RWPE2 (cell line): Measurements from ENCODE around the gene SMS.

Source experiments
- ATAC-seq: fragments of 200-7000 bp; cut with Tn5 transposase; 3 replicates; pipeline ENCODE4 v1.9.1; 2021; ENCODE audit warnings: low read depth
- DNase-seq: peaks from one replicate; pipeline ENCODE4 v3.0.0-alpha.2; 2020; ENCODE audit warnings: low spot score
- H3K27ac ChIP-seq: fragments of 450-650 bp; 2 replicates; pipeline ENCODE4 v1.5.1; 2017; ENCODE audit warnings: mild to moderate bottlenecking; ENCODE audit not compliant: poor library complexity, severe bottlenecking
- H3K27me3 ChIP-seq: fragments of 250-450 bp; sonication (Bioruptor Pico); 2 replicates; pipeline ENCODE4 v1.5.1; 2021; ENCODE audit warnings: mild to moderate bottlenecking, moderate library complexity; ENCODE audit not compliant: insufficient read depth, poor library complexity, severe bottlenecking
- H3K36me3 ChIP-seq: fragments of 250-450 bp; sonication (Bioruptor Pico); 2 replicates; pipeline ENCODE4 v1.5.1; 2020; ENCODE audit warnings: low read depth, mild to moderate bottlenecking, moderate library complexity
- H3K4me1 ChIP-seq: fragments of 250-450 bp; sonication (Bioruptor Pico); 2 replicates; pipeline ENCODE4 v1.5.1; 2021; ENCODE audit warnings: mild to moderate bottlenecking, moderate library complexity; ENCODE audit not compliant: insufficient read depth, poor library complexity, severe bottlenecking
- H3K4me3 ChIP-seq: fragments of 250-450 bp; sonication (Bioruptor Pico); 2 replicates; pipeline ENCODE4 v1.5.1; 2021; ENCODE audit warnings: mild to moderate bottlenecking, moderate library complexity; ENCODE audit not compliant: severe bottlenecking
- H3K9me3 ChIP-seq: fragments of 250-450 bp; sonication (Bioruptor Pico); 2 replicates; pipeline ENCODE4 v1.5.1; 2021; ENCODE audit warnings: mild to moderate bottlenecking, moderate library complexity; ENCODE audit not compliant: severe bottlenecking
- TF ChIP-seq, protein P1 (sequence below): fragments of 450-650 bp; IDR thresholded peaks from one replicate; pipeline ENCODE4 v1.5.1; 2017; ENCODE audit warnings: mild to moderate bottlenecking, moderate library complexity; ENCODE audit not compliant: poor library complexity, severe bottlenecking

SMS gene

GRCh38 chrX:21959362-21960051 is 19.0 kb downstream of the SMS start:
- ATAC-seq (no peak), DNase-seq (no peak)
- TF ChIP-seq, protein P1, sequence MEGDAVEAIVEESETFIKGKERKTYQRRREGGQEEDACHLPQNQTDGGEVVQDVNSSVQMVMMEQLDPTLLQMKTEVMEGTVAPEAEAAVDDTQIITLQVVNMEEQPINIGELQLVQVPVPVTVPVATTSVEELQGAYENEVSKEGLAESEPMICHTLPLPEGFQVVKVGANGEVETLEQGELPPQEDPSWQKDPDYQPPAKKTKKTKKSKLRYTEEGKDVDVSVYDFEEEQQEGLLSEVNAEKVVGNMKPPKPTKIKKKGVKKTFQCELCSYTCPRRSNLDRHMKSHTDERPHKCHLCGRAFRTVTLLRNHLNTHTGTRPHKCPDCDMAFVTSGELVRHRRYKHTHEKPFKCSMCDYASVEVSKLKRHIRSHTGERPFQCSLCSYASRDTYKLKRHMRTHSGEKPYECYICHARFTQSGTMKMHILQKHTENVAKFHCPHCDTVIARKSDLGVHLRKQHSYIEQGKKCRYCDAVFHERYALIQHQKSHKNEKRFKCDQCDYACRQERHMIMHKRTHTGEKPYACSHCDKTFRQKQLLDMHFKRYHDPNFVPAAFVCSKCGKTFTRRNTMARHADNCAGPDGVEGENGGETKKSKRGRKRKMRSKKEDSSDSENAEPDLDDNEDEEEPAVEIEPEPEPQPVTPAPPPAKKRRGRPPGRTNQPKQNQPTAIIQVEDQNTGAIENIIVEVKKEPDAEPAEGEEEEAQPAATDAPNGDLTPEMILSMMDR, result no peak
- Histone ChIP-seq H3K36me3 (peaks cover 3% of the 10 kb centered on the region; the same call in 1 of the 2 replicates), H3K4me1 (no peaks in the 10 kb centered on the region), H3K27ac (no peak overlapping the region), H3K27me3 (no peaks in the 10 kb centered on the region), H3K9me3 (no peaks in the 10 kb centered on the region), H3K4me3 (no peak overlapping the region)

GRCh38 chrX:21960569-21961541 is 20.3 kb downstream of the SMS start:
- no peaks in the 10 kb centered on the region for H3K36me3 ChIP-seq
- no peak overlapping the region for H3K27ac ChIP-seq
- H3K4me1 ChIP-seq, result no peaks in the 10 kb centered on the region
- no peaks in the 10 kb centered on the region for H3K9me3 ChIP-seq
- ATAC-seq (no peak), DNase-seq (no peak)
- H3K4me3 ChIP-seq, result no peak overlapping the region
- TF ChIP-seq, protein P1, result no peak
- H3K27me3 ChIP-seq, result no peaks in the 10 kb centered on the region

- no peak for ATAC-seq
- Histone ChIP-seq H3K9me3 (no peaks in the 10 kb centered on the region), H3K4me1 (no peaks in the 10 kb centered on the region), H3K4me3 (no peak overlapping the region), H3K27ac (no peak overlapping the region), H3K27me3 (no peaks in the 10 kb centered on the region), H3K36me3 (peaks cover 4% of the 10 kb centered on the region; the same call in 1 of the 2 replicates)
- DNase-seq, result no peak
- TF ChIP-seq, protein P1, result no peak
These were observed 21.9 kb downstream of the SMS start for GRCh38 chrX:21962361-21962760.

DNA sequence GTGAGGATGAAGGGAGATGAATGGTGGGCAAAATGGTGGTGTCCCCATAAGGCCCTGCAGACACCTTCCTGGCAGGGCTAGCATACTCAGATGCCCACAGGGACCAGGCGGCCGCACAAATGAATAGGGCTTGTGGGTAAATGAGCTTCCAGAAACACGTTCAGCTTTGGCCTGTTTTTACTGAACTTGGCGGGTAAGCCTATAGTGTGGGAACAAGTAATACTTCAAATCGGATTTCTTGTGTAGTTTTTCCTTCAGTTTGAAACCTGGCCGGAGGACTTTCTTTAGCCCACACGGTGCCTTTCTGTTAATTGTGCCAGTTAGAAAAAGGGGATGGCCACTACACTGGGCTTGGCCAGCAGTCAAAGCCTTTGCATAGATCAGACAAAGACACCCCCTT is 22.8 kb downstream of the SMS start:
- H3K4me1 ChIP-seq, result no peaks in the 10 kb centered on the region
- no peak for DNase-seq
- peaks cover 8% of the 10 kb centered on the region for H3K36me3 ChIP-seq
- no peak for ATAC-seq
- no peak overlapping the region for H3K4me3 ChIP-seq
- H3K27ac ChIP-seq, result no peak overlapping the region
- H3K9me3 ChIP-seq, result no peaks in the 10 kb centered on the region
- TF ChIP-seq, protein P1, result no peak
- H3K27me3 ChIP-seq, result no peaks in the 10 kb centered on the region
